ENCODE measurements around the gene PIEZO2.

DNA sequence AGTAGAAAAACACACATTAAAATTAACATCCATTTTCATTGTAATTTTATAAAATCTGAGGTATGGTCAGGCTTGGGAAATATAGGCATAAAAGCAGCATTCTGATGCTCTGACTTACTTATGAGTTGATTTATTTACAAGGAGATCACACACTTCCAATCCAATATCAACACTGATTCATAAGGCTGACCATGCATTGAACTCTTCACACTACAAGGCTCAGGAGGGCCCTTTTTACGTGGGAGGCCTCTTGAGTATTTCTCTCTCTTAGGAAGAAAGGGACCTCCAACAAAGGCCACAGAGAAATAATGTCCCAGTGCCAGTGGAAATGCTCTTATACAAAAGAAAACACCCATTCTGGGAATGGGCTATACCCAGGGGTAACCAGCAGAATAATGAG, 400.7 kb downstream of the PIEZO2 start:
- TF ChIP-seq, protein P1, sequence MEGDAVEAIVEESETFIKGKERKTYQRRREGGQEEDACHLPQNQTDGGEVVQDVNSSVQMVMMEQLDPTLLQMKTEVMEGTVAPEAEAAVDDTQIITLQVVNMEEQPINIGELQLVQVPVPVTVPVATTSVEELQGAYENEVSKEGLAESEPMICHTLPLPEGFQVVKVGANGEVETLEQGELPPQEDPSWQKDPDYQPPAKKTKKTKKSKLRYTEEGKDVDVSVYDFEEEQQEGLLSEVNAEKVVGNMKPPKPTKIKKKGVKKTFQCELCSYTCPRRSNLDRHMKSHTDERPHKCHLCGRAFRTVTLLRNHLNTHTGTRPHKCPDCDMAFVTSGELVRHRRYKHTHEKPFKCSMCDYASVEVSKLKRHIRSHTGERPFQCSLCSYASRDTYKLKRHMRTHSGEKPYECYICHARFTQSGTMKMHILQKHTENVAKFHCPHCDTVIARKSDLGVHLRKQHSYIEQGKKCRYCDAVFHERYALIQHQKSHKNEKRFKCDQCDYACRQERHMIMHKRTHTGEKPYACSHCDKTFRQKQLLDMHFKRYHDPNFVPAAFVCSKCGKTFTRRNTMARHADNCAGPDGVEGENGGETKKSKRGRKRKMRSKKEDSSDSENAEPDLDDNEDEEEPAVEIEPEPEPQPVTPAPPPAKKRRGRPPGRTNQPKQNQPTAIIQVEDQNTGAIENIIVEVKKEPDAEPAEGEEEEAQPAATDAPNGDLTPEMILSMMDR (IDR thresholded peaks at IDR 0.05; ENCODE audit: insufficient read depth, low read depth, low read length), result no peak
- no peak for TF ChIP-seq EZH2 (IDR thresholded peaks at IDR 0.05; ENCODE audit: insufficient read depth, low read length)
